GM18519 (cell line): ENCODE data around the gene PRR23E.

Experiments used
- ATAC-seq: cut with Tn5 transposase; IDR thresholded peaks from one replicate; pipeline ENCODE4 v1.9.1; 2021; ENCODE audit warnings: mild to moderate bottlenecking, moderate library complexity; ENCODE audit not compliant: unreplicated experiment, low FRiP score

PRR23E gene

GRCh38 chr3:127206611-127207516, 13.9 kb downstream of the PRR23E start:
- no peak for ATAC-seq

DNA sequence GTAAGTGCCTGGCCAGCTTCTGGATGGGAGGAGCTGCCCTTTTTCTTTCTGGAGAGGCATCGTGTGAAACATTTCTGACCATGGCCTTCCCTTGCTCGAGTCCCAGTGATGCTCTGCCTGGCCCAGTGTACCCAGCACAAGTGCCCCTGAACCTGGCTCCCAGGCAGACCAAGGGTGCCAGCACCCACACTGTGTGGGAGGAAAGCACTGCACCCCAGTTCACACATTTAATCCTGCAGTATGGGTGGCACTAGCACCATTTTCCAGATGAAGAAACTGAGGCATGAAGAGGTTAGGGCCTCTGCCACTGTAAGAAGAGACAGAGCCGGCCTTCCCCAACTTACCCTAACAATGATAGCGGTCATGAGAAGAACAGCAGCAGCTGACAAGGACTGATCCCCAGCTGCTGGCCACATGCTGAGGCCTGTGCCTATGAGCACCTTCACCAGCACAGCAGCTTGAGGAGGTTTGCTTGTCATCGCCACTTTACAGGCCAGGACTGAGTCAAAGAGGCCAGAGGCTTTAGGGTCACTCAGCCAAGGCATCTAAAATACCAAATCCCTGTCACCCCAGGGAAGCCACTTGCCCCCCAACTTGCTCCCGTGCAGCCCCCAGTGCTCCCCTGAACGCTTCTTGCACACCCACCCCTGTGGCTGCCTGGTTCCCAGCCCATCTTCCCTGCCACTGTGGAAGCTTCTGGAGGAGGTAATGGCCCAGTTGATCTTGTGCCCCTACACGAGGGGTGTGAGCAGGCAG, 15.0 kb downstream of the PRR23E start:
- no peak for ATAC-seq

DNA sequence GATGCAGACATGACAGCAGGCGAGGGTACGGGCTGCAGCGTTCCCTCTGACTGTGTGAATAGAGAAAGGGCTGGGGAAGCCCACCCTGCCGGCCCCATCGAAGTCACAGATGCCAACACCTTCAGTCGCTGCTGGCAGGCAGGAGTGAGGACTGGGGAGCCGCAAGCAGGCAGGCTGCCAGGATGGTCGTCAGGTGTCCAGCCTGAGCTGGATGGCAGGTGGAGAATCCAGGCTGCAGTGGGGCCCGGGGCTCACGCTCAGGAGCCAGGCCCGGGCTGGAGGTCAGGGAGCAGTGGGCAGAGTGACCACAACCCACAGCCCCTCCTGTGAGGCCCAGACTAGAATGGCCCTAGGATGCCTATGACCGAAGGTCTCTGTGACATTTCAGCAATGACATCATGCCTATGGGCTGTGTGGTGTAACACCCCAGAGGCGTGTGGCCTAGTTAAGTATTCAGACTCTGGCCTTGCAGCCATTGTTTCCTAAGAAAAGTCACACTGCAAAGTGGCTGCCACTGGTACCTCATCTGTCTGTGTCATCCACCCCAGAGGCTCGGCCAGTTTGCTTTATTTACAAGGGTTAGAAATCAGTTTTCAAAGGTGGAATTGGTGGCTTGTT, 15.7 kb downstream of the PRR23E start:
- no peak for ATAC-seq

- ATAC-seq: no peak
Measured at GRCh38 chr3:127209155-127209839, 16.4 kb downstream of the PRR23E start.

- ATAC-seq: no peak
Measured at GRCh38 chr3:127209840-127210653, 17.1 kb downstream of the PRR23E start.

DNA sequence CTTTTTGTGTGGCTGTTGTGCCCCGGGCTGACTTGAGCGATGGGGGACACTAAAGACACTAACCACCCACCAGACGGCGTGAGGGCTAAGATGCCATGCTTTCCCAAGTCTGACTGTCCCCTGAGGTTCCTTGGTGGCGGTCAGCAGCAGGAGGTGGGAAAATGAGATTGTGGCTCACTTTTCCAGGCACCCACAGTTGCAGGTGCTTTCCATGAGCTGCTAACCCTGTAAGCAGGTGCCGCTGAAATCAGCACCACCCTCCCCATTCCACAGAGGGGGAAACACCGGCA, 17.7 kb downstream of the PRR23E start:
- no peak for ATAC-seq

DNA sequence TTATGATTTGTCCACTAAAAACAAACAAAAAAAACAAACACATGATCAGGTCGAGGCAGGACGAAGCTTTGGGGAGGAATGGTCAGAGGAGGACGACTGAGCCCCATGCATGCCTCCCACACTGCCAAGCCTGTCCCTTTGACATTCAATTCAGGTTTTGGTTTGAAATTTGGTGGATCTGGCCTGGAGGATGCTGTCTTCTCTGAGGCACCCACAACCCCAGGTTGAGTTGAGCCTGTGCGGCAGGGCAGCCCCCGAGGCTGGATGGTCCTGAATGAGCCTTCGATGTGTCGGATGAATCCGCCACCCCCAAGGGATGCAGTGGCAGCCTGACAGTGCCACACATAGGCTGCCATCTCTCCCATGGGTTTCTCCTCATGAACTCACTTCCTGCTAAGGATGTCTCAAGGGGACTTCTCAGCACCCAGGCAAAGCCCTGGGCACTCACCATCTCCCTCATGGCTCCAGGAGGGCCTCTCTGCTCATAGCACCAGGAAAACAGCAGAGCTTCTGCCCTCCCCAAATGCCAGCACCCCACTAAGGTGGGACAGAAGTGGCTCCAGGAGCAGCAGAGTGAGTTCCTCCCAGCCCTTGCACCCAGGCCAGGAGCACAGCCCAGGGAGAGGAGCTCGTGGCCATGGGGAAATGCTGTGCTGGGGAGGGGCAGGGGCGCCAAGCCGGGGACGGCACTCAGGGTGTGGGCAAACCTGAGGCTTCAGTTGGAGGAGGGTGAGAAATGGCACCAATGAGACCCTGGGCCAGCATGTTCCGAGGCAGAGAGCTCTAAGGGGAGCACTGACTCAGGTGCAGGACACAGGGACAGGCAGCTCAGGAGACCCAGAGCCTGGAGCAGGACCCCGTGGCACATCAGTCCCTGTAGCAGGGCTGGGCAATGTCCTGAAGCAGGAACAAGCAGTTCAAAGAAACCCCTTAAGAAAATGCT, 18.5 kb downstream of the PRR23E start:
- ATAC-seq: no peak

DNA sequence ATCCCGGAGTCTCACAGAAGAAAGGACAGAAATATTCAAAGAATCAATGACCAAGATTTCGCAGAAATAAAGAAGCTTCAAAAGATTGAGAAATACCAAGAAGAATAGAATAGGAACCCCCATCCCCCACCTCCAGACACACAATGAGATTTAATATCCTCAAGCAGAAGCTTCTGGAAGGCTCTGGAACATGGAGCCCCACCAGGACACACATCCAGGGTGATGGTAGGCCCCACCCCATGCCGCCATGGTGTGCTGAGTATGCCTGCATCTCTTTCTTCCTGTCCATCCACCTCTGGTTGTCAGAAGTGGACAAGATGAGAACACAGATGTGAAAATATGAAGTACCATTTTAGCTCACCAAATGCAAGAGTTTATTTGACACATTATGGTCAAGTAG, 19.3 kb downstream of the PRR23E start:
- ATAC-seq: no peak

GRCh38 chr3:127212711-127213110, 19.8 kb downstream of the PRR23E start:
- ATAC-seq: no peak

GRCh38 chr3:127213381-127213918, 20.5 kb downstream of the PRR23E start:
- no peak for ATAC-seq

DNA sequence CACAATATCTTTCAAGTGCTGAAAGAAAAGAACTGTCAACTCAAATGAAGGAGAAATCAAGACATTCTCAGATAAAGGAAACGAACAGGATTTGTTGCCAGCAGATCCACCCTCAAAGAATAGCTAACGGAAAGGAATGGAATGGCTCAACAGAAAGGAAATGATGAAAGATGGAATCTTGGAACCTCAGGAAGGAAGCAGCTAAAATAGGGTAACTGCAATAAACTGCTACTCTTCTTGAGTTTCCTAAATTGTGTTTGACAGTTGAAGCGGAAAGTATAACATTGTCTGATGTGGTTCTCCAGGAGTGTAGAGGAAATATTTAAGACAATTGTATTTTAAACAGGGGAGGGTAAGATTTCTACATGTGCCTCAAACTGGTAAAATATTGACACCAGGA, 22.0 kb downstream of the PRR23E start:
- ATAC-seq: no peak

- no peak for ATAC-seq
Measured at GRCh38 chr3:127215714-127216414, 22.9 kb downstream of the PRR23E start.

DNA sequence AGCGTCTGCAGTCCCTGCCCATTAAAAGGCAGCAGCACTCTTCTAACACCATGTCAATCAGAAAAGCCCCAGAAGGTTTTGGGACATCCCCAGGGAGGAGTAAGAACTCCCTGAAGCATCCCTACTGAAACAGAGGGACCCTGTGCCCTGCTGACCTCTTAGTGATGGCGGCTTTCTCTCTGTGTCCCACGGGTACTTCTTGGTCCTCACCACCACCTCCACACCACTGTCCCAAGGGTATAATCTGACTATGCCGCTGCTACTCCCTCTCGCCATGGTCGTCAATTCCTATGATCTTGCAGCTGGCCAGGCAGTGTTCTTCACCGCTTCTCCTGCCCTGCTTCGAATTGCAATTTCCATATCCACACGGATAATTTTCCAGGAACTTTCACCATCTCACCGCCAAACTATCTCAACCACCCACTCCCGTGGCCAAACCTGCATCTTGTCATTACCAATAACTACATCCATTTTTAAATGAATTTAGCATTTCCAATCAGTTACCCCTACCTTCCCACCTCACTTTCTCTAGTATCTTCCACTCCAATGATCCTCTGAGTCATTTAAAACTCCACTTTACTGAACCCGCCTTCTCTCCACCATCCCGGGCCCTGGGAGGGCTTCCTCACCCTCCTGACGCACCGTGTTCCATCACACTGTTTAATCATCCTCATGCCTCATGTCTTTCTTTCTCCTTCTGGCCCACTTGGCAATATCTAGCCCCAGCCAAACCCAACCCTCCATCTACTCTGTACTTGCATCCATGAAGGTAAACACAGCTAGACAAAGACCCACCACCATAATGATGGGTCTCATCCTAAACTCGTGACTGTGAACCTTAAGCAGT, 23.7 kb downstream of the PRR23E start:
- no peak for ATAC-seq

GRCh38 chr3:127217596-127218453, 24.9 kb downstream of the PRR23E start:
- ATAC-seq: no peak

DNA sequence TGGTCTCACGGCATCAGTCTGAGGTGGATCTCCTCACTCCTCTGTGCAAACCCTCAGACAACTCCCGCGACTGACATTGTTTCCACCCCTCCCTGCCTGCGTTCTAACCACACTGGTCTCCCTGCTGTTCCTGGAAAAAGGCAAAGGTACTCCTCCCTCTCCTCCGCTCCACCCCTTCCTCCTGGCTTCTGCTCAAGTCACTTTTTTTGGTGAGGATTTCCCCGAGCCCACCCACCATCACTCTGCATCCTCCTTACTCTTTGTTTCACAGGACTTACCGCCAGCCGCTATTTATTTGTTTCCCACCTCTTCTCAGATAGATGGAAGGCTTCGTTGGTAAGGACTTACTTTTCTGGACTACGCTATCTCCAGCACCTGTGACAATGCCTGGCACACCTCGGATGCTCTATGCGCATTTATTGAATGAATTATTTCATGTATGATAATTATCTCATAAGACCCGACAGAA, 25.6 kb downstream of the PRR23E start:
- no peak for ATAC-seq

GRCh38 chr3:127220497-127220896, 27.6 kb downstream of the PRR23E start:
- ATAC-seq: no peak
